ENCODE results near the gene PDE11A.

- no peak for TF ChIP-seq ZFX (CRISPR knock-in tag; IDR thresholded peaks at IDR 0.05; ENCODE audit: low read depth)
- no peak for TF ChIP-seq ZNF569 (CRISPR knock-in tag; IDR thresholded peaks at IDR 0.05; ENCODE audit: borderline replicate concordance)
- TF ChIP-seq ZNF143 (CRISPR knock-in tag; IDR thresholded peaks at IDR 0.05) = no peak
- no peak for TF ChIP-seq ZFP1 (CRISPR knock-in tag; IDR thresholded peaks at IDR 0.05)
- TF ChIP-seq ZNF431 (CRISPR knock-in tag; IDR thresholded peaks at IDR 0.05; ENCODE audit: borderline replicate concordance, low read depth) = no peak
- TF ChIP-seq, protein P1, sequence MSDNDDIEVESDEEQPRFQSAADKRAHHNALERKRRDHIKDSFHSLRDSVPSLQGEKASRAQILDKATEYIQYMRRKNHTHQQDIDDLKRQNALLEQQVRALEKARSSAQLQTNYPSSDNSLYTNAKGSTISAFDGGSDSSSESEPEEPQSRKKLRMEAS (IDR thresholded peaks at IDR 0.05) = no peak
- TF ChIP-seq HOXA3 (CRISPR knock-in tag; IDR thresholded peaks at IDR 0.05) = no peak
- TF ChIP-seq STAT6 (CRISPR knock-in tag; IDR thresholded peaks at IDR 0.05; ENCODE audit: borderline replicate concordance) = no peak
- TF ChIP-seq SIX4 (CRISPR knock-in tag; IDR thresholded peaks at IDR 0.05) = no peak
- no peak for TF ChIP-seq POLR2AphosphoS5 (IDR thresholded peaks at IDR 0.05; ENCODE audit: low read depth, low read length)
- TF ChIP-seq, protein P2, sequence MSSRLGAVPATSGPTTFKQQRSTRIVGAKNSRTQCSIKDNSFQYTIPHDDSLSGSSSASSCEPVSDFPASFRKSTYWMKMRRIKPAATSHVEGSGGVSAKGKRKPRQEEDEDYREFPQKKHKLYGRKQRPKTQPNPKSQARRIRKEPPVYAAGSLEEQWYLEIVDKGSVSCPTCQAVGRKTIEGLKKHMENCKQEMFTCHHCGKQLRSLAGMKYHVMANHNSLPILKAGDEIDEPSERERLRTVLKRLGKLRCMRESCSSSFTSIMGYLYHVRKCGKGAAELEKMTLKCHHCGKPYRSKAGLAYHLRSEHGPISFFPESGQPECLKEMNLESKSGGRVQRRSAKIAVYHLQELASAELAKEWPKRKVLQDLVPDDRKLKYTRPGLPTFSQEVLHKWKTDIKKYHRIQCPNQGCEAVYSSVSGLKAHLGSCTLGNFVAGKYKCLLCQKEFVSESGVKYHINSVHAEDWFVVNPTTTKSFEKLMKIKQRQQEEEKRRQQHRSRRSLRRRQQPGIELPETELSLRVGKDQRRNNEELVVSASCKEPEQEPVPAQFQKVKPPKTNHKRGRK (CRISPR knock-in tag; IDR thresholded peaks at IDR 0.05) = no peak
- TF ChIP-seq, protein P3, sequence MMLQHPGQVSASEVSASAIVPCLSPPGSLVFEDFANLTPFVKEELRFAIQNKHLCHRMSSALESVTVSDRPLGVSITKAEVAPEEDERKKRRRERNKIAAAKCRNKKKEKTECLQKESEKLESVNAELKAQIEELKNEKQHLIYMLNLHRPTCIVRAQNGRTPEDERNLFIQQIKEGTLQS (CRISPR knock-in tag; IDR thresholded peaks at IDR 0.05) = no peak
- no peak for TF ChIP-seq ATF1 (CRISPR knock-in tag; IDR thresholded peaks at IDR 0.05)
Observed at GRCh38 chr2:177586154-177586553, 486.4 kb downstream of the PDE11A start.
